Measurements from ENCODE around the gene PTPRK.

- TF ChIP-seq CTCF (IDR thresholded peaks at IDR 0.05; ENCODE audit: low read length), result no peak
- no peak for TF ChIP-seq EZH2 (IDR thresholded peaks at IDR 0.05; ENCODE audit: borderline replicate concordance, low read length)
These were observed 10.7 kb downstream of the PTPRK start for GRCh38 chr6:128509709-128510108.
